Measurements from ENCODE around the gene CRYBB1.

- no peak for TF ChIP-seq CTCF (IDR thresholded peaks at IDR 0.05)
- no peak for TF ChIP-seq POLR2A (IDR thresholded peaks at IDR 0.05)
These were observed 49.3 kb upstream of the CRYBB1 start for GRCh38 chr22:26667140-26667539.
